ENCODE measurements around the gene TRIP13. TPM values are rescaled to one million over a fixed set of nuclear protein-coding genes. Genes with fewer than 3 reads are reported as not detected.

The TRIP13 gene
- total RNA-seq, 1 donor = 4.0 TPM

DNA sequence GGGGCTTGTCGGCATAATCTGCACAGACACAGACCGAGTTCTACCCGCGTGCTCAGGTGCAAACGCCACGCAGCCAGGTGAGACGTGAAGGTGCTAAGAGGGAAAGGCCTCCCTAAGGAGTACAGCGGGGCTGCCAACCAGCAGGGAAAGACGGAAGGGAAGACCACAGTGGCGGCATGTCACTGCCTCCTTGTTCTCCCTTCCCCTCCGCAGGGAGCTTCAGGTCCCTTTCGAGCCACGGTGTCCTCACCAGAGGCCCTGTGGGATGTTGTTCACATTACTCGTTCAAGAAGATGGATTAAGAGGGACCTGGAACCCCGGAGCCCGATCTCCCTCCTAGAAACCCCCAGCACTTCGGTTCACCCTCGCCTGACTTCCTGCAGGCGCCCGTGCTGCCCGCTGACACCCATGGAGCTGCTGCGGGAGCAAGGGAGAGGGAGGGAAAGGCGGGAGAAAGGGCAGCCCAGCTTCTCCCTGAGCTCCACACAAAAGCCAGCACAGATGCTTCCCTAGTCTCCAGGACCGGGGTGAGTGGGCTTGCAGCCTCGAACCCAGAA is 769 bp upstream of the TRIP13 start:
- DNase-seq (ENCODE audit: insufficient read length, low spot score, missing footprints) = peak; percentile 96
- H2AFZ ChIP-seq (ENCODE audit: low read length) = peak overlapping the region; percentile 76
- H3K4me3 ChIP-seq (ENCODE audit: insufficient read depth, low read length) = peak overlapping the region; percentile 88
- TF ChIP-seq, protein P1, sequence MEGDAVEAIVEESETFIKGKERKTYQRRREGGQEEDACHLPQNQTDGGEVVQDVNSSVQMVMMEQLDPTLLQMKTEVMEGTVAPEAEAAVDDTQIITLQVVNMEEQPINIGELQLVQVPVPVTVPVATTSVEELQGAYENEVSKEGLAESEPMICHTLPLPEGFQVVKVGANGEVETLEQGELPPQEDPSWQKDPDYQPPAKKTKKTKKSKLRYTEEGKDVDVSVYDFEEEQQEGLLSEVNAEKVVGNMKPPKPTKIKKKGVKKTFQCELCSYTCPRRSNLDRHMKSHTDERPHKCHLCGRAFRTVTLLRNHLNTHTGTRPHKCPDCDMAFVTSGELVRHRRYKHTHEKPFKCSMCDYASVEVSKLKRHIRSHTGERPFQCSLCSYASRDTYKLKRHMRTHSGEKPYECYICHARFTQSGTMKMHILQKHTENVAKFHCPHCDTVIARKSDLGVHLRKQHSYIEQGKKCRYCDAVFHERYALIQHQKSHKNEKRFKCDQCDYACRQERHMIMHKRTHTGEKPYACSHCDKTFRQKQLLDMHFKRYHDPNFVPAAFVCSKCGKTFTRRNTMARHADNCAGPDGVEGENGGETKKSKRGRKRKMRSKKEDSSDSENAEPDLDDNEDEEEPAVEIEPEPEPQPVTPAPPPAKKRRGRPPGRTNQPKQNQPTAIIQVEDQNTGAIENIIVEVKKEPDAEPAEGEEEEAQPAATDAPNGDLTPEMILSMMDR (IDR thresholded peaks at IDR 0.05; ENCODE audit: extremely low read depth, low read depth, low read length) = no peak
- H3K27ac ChIP-seq (ENCODE audit: low read depth, low read length) = peak overlapping the region; percentile 92
- peaks cover 12% of the 10 kb centered on the region for H4K20me1 ChIP-seq (ENCODE audit: insufficient read depth, low read length)
- peaks cover 66% of the 10 kb centered on the region for H3K79me2 ChIP-seq (ENCODE audit: insufficient read depth, low read length)
- H3K36me3 ChIP-seq (ENCODE audit: insufficient read depth, low read length) = peaks cover 42% of the 10 kb centered on the region
- peak overlapping the region; percentile 97 for H3K4me2 ChIP-seq (ENCODE audit: insufficient read depth, low read length)
- H3K4me1 ChIP-seq (ENCODE audit: insufficient read depth, low read length) = peaks cover 26% of the 10 kb centered on the region
- no peaks in the 10 kb centered on the region for H3K27me3 ChIP-seq (ENCODE audit: insufficient read depth, low read length)
- no peaks in the 10 kb centered on the region for H3K9me3 ChIP-seq (ENCODE audit: low read depth, low read length)

DNA sequence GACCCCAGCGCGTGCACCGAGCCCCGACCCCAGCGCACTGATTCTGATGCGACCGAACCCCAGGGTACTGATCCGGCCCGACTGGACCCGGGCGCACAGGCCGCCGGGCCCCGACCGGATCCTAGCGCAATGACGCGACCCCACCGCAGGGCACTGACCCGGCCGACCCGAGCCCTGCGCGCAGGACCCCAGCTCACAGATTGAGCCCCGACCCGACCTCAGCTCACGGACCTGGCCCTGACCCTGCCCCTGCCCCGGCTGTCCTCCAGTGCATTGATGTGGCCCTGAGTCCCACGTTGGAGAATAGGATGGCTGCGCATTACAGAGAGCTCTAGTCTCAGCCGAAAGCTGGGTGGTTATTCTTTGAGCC is 438 bp downstream of the TRIP13 start:
- peak overlapping the region; percentile 41 for H3K27ac ChIP-seq (ENCODE audit: low read depth, low read length)

DNA sequence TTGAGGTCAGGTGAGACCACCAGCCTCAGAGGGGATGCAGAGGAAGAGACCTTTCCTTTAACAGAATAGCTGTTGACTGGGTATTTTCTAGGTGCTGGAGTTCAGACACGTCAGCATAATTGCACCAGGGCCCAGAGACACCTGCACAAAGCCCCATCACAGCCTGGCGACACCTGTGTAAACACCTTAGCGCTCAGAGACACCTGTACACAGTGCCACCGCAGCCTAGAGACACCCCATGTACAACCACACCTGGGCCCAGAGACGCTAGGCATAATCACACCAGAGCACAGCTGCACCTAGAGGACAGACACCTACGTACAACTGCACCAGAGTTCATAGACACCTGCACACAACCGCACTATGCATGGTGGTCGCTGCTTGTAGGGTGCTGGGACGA is 1.0 kb downstream of the TRIP13 start:
- H3K4me2 ChIP-seq (ENCODE audit: insufficient read depth, low read length) = peak overlapping the region; percentile 89
- H2AFZ ChIP-seq (ENCODE audit: low read length) = no peak overlapping the region
- H3K79me2 ChIP-seq (ENCODE audit: insufficient read depth, low read length) = peaks cover 55% of the 10 kb centered on the region
- peaks cover 5% of the 10 kb centered on the region for H4K20me1 ChIP-seq (ENCODE audit: insufficient read depth, low read length)
- H3K4me1 ChIP-seq (ENCODE audit: insufficient read depth, low read length) = peaks cover 22% of the 10 kb centered on the region
- no peaks in the 10 kb centered on the region for H3K27me3 ChIP-seq (ENCODE audit: insufficient read depth, low read length)
- TF ChIP-seq, protein P1 (IDR thresholded peaks at IDR 0.05; ENCODE audit: extremely low read depth, low read depth, low read length) = no peak
- peak overlapping the region; percentile 41 for H3K27ac ChIP-seq (ENCODE audit: low read depth, low read length)
- DNase-seq (ENCODE audit: insufficient read length, low spot score, missing footprints) = peak; percentile 54
- H3K36me3 ChIP-seq (ENCODE audit: insufficient read depth, low read length) = peaks cover 24% of the 10 kb centered on the region
- peak overlapping the region; percentile 88 for H3K4me3 ChIP-seq (ENCODE audit: insufficient read depth, low read length)
- H3K9me3 ChIP-seq (ENCODE audit: low read depth, low read length) = no peaks in the 10 kb centered on the region

More for the DNA sequence above, 438 bp downstream of the TRIP13 start:
- Histone ChIP-seq H3K4me3 (ENCODE audit: insufficient read depth, low read length) (peak overlapping the region; percentile 88), H2AFZ (ENCODE audit: low read length) (peak overlapping the region; percentile 81), H3K27me3 (ENCODE audit: insufficient read depth, low read length) (no peaks in the 10 kb centered on the region), H4K20me1 (ENCODE audit: insufficient read depth, low read length) (peaks cover 5% of the 10 kb centered on the region), H3K79me2 (ENCODE audit: insufficient read depth, low read length) (peaks cover 55% of the 10 kb centered on the region), H3K36me3 (ENCODE audit: insufficient read depth, low read length) (peaks cover 30% of the 10 kb centered on the region), H3K4me1 (ENCODE audit: insufficient read depth, low read length) (peaks cover 26% of the 10 kb centered on the region), H3K9me3 (ENCODE audit: low read depth, low read length) (no peaks in the 10 kb centered on the region), H3K4me2 (ENCODE audit: insufficient read depth, low read length) (peak overlapping the region; percentile 89)
- peak; percentile 83 for DNase-seq (ENCODE audit: insufficient read length, low spot score, missing footprints)
- TF ChIP-seq, protein P1 (IDR thresholded peaks at IDR 0.05; ENCODE audit: extremely low read depth, low read depth, low read length) = no peak

DNA sequence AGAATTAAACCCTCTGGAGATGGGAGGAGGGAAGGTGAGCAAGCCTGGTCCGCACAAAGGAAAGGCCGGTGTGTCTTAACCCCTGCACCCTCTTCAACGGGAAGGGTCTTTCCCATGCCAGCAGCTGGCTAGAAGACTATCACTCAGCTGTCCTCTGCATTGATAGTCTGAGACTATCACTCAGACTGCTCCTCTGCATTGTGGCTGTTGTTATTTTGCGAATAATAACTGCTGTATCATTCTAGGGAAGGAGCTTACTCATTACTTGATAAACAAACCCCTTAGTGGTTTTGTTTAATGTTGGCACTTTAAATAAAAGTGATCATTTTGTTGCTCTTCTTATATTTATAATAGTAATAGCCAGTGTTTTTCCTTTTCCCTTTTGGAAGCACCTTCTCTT is 8.1 kb downstream of the TRIP13 start:
- Histone ChIP-seq H3K9me3 (ENCODE audit: low read depth, low read length) (no peaks in the 10 kb centered on the region), H3K4me2 (ENCODE audit: insufficient read depth, low read length) (no peak overlapping the region), H3K27ac (ENCODE audit: low read depth, low read length) (no peak overlapping the region), H3K4me1 (ENCODE audit: insufficient read depth, low read length) (no peaks in the 10 kb centered on the region), H3K4me3 (ENCODE audit: insufficient read depth, low read length) (no peak overlapping the region), H3K27me3 (ENCODE audit: insufficient read depth, low read length) (no peaks in the 10 kb centered on the region), H3K79me2 (ENCODE audit: insufficient read depth, low read length) (no peaks in the 10 kb centered on the region), H2AFZ (ENCODE audit: low read length) (no peak overlapping the region), H3K36me3 (ENCODE audit: insufficient read depth, low read length) (peaks cover 29% of the 10 kb centered on the region), H4K20me1 (ENCODE audit: insufficient read depth, low read length) (no peaks in the 10 kb centered on the region)
- DNase-seq (ENCODE audit: insufficient read length, low spot score, missing footprints) = no peak
- TF ChIP-seq, protein P1 (IDR thresholded peaks at IDR 0.05; ENCODE audit: extremely low read depth, low read depth, low read length) = no peak

Measured in osteoblast (primary cell).